CD4-positive, CD25-positive, alpha-beta regulatory T cell (primary cell): ENCODE results near the gene ZNF710. TPM values are rescaled to one million over a fixed set of nuclear protein-coding genes. Genes with fewer than 3 reads are reported as not detected.

Source experiments
- ATAC-seq, 2 donors: fragments of 150-1000 bp; cut with Tn5 transposase; one replicate each; pipeline ENCODE4 v1.10.0; 2021; ENCODE audit warnings: low read depth in 2 of 2, moderate number of reproducible peaks in 2 of 2, moderate library complexity in 1 of 2
- DNase-seq, 3 donors: peaks; one replicate each; pipeline versions ENCODE4 v3.0.0 to v3.0.0-alpha.2; 2012 to 2022; ENCODE audit warnings: mixed read lengths in 1 of 3
- H3K27ac ChIP-seq: one replicate; pipeline ENCODE4 v1.7.0; 2013; ENCODE audit warnings: mild to moderate bottlenecking, low read length; ENCODE audit not compliant: insufficient read depth, poor library complexity, severe bottlenecking
- H3K27me3 ChIP-seq: one replicate; pipeline ENCODE4 v1.7.0; 2013; ENCODE audit warnings: low read length; ENCODE audit not compliant: control insufficient read depth, insufficient read depth
- H3K36me3 ChIP-seq: one replicate; pipeline ENCODE4 v1.7.0; 2013; ENCODE audit warnings: mild to moderate bottlenecking, low read length, moderate library complexity; ENCODE audit not compliant: control insufficient read depth, insufficient read depth
- H3K4me1 ChIP-seq: 2 replicates; pipeline ENCODE4 v1.7.0; 2013; ENCODE audit warnings: mild to moderate bottlenecking, low read length; ENCODE audit not compliant: insufficient read depth, control insufficient read depth, poor library complexity, severe bottlenecking
- H3K4me3 ChIP-seq: one replicate; pipeline ENCODE4 v1.7.0; 2013; ENCODE audit warnings: low read depth, mild to moderate bottlenecking, low read length, moderate library complexity
- H3K9me3 ChIP-seq, 2 experiments: 1 replicate in 1 of 2; 2 replicates in 1 of 2; pipeline ENCODE4 v1.7.0; 2013; ENCODE audit warnings: low read length in 2 of 2, mild to moderate bottlenecking in 1 of 2, moderate library complexity in 1 of 2; ENCODE audit not compliant: control insufficient read depth in 2 of 2
- H3K27ac Mint-ChIP-seq, 3 donors: one replicate each; pipeline ENCODE4 v1.8.0; 2020 to 2022; ENCODE audit warnings: mild to moderate bottlenecking in 3 of 3, mixed read lengths in 3 of 3, moderate library complexity in 2 of 3
- H3K27me3 Mint-ChIP-seq: one replicate; pipeline ENCODE4 v1.8.0; 2022; ENCODE audit warnings: mild to moderate bottlenecking, mixed read lengths
- H3K36me3 Mint-ChIP-seq: one replicate; pipeline ENCODE4 v1.8.0; 2020; ENCODE audit warnings: mixed read lengths
- H3K4me1 Mint-ChIP-seq, 4 donors: one replicate each; pipeline ENCODE4 v1.8.0; 2020 to 2022; ENCODE audit warnings: mixed read lengths in 4 of 4, mild to moderate bottlenecking in 1 of 4
- H3K4me3 Mint-ChIP-seq, 4 donors: one replicate each; pipeline ENCODE4 v1.8.0; 2020 to 2022; ENCODE audit warnings: mild to moderate bottlenecking in 4 of 4, mixed read lengths in 4 of 4, moderate library complexity in 3 of 4
- H3K9me3 Mint-ChIP-seq, 7 donors: one replicate each; pipeline ENCODE4 v1.8.0; 2020 to 2022; ENCODE audit warnings: mixed read lengths in 7 of 7, mild to moderate bottlenecking in 3 of 7, moderate library complexity in 2 of 7
- polyA plus RNA-seq, 4 donors: library from polyadenylated mRNA; unstranded; fragments of 300-500 nt; fragmentation: Illumina TruSeq; gene quantifications; one replicate each; pipeline ENCODE4 v1.2.3, GENCODE V29; 2021
- total RNA-seq: library from RNA; stranded (reverse); gene quantifications from one replicate; pipeline ENCODE4 v1.2.3, GENCODE V29; 2022

ZNF710 gene
- total and polyA plus RNA-seq, 5 donors from 2014 or later: 0.88 to 16.3 (median 2.1) TPM

DNA sequence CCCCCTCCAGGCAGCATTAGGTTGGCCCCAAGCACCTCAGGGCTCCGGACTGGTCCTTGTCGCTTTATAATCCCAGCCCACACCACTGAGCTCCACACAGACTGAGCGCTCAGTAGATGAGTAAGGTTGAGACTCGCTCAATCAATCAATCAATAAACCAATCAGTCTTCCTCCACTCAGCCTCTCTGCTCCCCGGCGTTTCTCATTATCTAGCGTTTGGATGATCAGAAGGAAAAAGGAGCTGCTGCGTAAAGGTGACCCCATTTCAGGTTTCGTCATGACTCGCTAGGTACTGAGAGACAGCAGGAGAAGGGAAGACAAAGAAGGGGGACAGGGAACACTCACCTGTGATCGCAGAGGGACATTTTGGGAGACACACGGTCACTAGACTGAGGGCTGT, 41.2 kb downstream of the ZNF710 start:
- Mint-ChIP-seq H3K4me1 (peaks cover 7 to 54% (median 24%) of the 10 kb centered on the region in 4 donors), H3K4me3 (no peak overlapping the region), H3K27ac (peak overlapping the region in 1 of 3 donors; percentile 44), H3K36me3 (peaks cover 4% of the 10 kb centered on the region), H3K9me3 (peaks cover 0 to 1% (median 0%) of the 10 kb centered on the region in 7 donors), H3K27me3 (no peaks in the 10 kb centered on the region)
- no peaks in the 10 kb centered on the region for H3K36me3 ChIP-seq
- ATAC-seq (no peak), DNase-seq (no peak)
- H3K9me3 ChIP-seq: no peaks in the 10 kb centered on the region
- H3K4me3 ChIP-seq: no peak overlapping the region
- H3K27ac ChIP-seq: no peak overlapping the region
- peaks cover 9% of the 10 kb centered on the region for H3K4me1 ChIP-seq
- no peaks in the 10 kb centered on the region for H3K27me3 ChIP-seq

DNA sequence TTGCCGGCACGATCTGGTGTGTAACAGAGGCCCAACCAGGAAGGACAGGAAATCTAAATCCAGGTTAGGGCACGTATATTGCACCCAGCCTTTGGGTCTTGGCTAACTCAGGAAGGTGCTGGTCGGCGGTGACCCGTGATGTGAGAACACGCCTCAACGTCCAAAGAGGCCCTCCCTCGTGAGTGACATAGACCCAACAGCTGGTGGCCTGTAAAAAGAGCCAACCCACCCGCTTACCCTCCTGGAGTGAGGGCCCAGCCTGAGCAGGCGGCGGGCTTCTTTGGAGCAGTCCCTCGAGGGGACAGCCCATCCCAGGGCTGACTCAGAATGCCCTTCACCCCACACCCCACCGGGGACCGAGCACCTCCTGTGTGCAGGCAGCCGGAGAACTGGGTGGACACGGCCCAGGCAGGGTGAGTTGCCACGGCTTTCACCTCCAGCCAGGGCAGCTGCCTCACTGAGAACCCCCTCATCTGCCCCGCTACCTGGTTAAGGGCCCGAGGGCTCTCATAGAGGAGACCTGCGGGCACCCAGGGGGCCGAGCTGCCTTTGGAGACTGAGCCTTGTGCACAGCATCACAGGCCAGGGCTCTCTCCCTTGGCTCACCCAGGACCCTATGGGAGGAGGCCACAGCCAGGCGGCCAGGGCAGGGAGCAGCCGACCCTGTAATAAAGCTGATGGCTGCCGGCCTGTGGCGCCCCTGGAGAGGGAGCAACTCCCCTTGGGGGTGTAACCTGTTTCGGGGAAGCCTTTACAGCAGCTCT, 41.8 kb downstream of the ZNF710 start:
- Mint-ChIP-seq H3K36me3 (peaks cover 4% of the 10 kb centered on the region), H3K27me3 (no peaks in the 10 kb centered on the region), H3K9me3 (peaks cover 0 to 1% (median 0%) of the 10 kb centered on the region in 7 donors), H3K4me1 (peaks cover 7 to 48% (median 20%) of the 10 kb centered on the region in 4 donors), H3K27ac (peak overlapping the region in 1 of 3 donors; percentile 44), H3K4me3 (no peak overlapping the region)
- Histone ChIP-seq H3K36me3 (no peaks in the 10 kb centered on the region), H3K9me3 (no peaks in the 10 kb centered on the region), H3K4me1 (peaks cover 3% of the 10 kb centered on the region), H3K27me3 (no peaks in the 10 kb centered on the region), H3K4me3 (no peak overlapping the region), H3K27ac (no peak overlapping the region)
- ATAC-seq (no peak), DNase-seq (no peak)

DNA sequence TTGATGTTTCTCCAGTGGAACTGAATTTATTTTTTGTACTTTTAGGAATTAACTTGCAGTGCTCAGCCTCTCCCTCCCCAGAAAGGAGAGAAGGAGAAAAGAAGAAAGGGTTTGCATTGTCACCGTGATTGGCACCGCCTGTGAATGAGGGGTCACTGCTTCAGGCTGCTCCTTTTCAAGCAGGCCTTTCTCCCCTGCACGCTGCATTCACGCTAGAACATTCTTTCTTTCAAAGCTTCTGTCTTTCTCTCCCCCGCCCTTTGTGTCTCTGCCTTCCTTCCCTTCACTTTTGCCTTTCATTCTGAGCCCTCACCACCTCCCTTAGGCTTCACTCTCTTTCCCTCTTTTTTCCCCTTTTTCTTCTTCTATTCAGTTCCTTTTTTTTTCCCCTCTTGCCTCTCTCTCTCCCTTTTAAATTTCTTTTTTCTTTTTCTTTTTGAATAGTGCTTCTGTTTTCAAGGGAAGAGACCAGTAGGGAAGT, 42.4 kb downstream of the ZNF710 start:
- no peaks in the 10 kb centered on the region for H3K36me3 ChIP-seq
- no peak overlapping the region for H3K4me3 ChIP-seq
- H3K4me1 ChIP-seq: no peaks in the 10 kb centered on the region
- H3K36me3 Mint-ChIP-seq: peaks cover 4% of the 10 kb centered on the region
- no peaks in the 10 kb centered on the region for H3K27me3 ChIP-seq
- no peak overlapping the region for H3K27ac ChIP-seq
- H3K9me3 ChIP-seq: no peaks in the 10 kb centered on the region
- H3K9me3 Mint-ChIP-seq: peaks cover 0 to 1% (median 0%) of the 10 kb centered on the region in 7 donors
- H3K4me3 Mint-ChIP-seq: peak overlapping the region in 1 of 4 donors; percentile 8
- H3K27me3 Mint-ChIP-seq: no peaks in the 10 kb centered on the region
- H3K4me1 Mint-ChIP-seq: peaks cover under 1 to 42% (median 13%) of the 10 kb centered on the region in 4 donors
- ATAC-seq: no peak
- DNase-seq: no peak
- H3K27ac Mint-ChIP-seq: no peak overlapping the region

DNA sequence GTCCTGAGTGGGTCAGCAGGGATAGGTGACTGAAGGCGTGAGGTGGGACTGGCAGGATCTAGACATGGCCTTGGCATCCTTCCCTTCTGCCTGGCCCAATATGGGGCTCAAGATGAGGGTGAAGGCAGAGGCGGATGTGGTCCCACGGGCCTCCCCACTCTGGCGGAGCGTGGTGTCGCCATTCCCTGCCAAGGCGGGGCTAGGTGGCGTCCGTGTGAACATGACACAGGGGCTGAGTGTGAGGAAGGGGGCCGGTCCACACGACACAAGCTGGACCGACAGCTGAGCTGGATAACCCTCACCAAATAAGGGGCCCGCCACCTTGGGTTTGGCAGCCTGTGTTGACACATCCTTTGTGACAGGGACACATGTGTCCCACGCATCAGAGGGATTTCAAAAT, 43.1 kb downstream of the ZNF710 start:
- ATAC-seq: no peak
- peak overlapping the region in 1 of 4 donors; percentile 38 for H3K4me3 Mint-ChIP-seq
- H3K27me3 Mint-ChIP-seq: no peaks in the 10 kb centered on the region
- no peak overlapping the region for H3K27ac Mint-ChIP-seq
- no peaks in the 10 kb centered on the region for H3K4me1 ChIP-seq
- peaks cover 0 to 1% (median 0%) of the 10 kb centered on the region in 7 donors for H3K9me3 Mint-ChIP-seq
- no peaks in the 10 kb centered on the region for H3K9me3 ChIP-seq
- H3K36me3 Mint-ChIP-seq: peaks cover 4% of the 10 kb centered on the region
- H3K27me3 ChIP-seq: no peaks in the 10 kb centered on the region
- H3K4me1 Mint-ChIP-seq: peaks cover 0 to 42% (median 13%) of the 10 kb centered on the region in 4 donors
- no peak overlapping the region for H3K27ac ChIP-seq
- no peak for DNase-seq
- no peak overlapping the region for H3K4me3 ChIP-seq
- H3K36me3 ChIP-seq: no peaks in the 10 kb centered on the region

DNA sequence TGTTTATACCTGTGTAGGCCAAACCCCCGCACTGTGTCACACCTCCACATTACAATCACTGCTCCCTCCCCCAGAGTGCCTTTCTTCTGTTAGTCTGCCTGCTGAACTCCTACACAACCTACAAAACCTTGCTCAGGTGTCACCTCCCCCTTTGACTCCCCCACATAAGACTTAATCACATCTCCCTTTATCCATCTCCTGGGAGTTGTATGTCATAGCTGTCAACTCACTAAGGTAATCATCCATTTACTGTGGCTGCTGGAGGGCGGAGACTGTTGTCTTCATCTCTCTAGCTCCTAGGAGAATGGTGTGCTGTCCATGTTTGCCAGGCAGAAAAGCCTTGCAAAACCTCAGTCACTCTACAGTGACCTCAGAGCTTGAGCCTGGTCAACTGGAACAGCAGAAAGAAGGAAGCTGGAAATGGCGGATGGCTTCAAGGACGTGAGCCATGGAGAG, 43.8 kb downstream of the ZNF710 start:
- Histone ChIP-seq H3K27ac (no peak overlapping the region), H3K36me3 (no peaks in the 10 kb centered on the region), H3K4me1 (no peaks in the 10 kb centered on the region), H3K4me3 (no peak overlapping the region), H3K27me3 (no peaks in the 10 kb centered on the region), H3K9me3 (no peaks in the 10 kb centered on the region)
- Mint-ChIP-seq H3K27me3 (no peaks in the 10 kb centered on the region), H3K36me3 (peaks cover 7% of the 10 kb centered on the region), H3K4me3 (no peak overlapping the region), H3K4me1 (peaks cover 0 to 37% (median 15%) of the 10 kb centered on the region in 4 donors), H3K9me3 (peaks cover 0 to 1% (median 0%) of the 10 kb centered on the region in 7 donors), H3K27ac (peak overlapping the region; percentile 39 to 56 (median 42))
- DNase-seq: no peak
- no peak for ATAC-seq

DNA sequence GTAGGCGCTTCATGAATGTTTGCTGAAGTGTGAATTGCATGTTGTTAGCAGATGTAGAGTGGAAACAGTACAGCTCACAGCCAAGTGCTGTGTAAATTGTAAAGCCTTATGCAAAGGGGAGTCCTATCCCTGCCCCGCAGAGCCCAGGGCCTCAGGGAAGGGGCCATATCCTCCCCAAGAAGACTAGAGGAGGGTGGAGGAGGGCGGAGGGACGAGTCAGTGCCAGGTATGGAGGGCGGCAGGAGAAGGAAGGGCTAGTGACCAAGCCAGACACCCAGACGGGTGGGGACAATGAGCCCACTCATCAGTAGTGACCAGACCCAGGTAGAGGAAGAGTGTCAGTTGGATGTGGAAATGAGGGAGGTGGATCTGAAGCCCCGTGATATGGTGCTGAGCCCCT, 45.2 kb downstream of the ZNF710 start:
- no peaks in the 10 kb centered on the region for H3K27me3 Mint-ChIP-seq
- no peaks in the 10 kb centered on the region for H3K9me3 ChIP-seq
- ATAC-seq: no peak
- no peaks in the 10 kb centered on the region for H3K36me3 ChIP-seq
- peaks cover 0 to 1% (median 0%) of the 10 kb centered on the region in 7 donors for H3K9me3 Mint-ChIP-seq
- H3K4me3 ChIP-seq: no peak overlapping the region
- no peaks in the 10 kb centered on the region for H3K4me1 ChIP-seq
- peaks cover 0 to 32% (median 15%) of the 10 kb centered on the region in 4 donors for H3K4me1 Mint-ChIP-seq
- no peaks in the 10 kb centered on the region for H3K27me3 ChIP-seq
- H3K27ac ChIP-seq: no peak overlapping the region
- H3K36me3 Mint-ChIP-seq: peaks cover 10% of the 10 kb centered on the region
- DNase-seq: no peak
- peak overlapping the region; percentile 26 to 92 (median 46) for H3K27ac Mint-ChIP-seq
- H3K4me3 Mint-ChIP-seq: no peak overlapping the region

DNA sequence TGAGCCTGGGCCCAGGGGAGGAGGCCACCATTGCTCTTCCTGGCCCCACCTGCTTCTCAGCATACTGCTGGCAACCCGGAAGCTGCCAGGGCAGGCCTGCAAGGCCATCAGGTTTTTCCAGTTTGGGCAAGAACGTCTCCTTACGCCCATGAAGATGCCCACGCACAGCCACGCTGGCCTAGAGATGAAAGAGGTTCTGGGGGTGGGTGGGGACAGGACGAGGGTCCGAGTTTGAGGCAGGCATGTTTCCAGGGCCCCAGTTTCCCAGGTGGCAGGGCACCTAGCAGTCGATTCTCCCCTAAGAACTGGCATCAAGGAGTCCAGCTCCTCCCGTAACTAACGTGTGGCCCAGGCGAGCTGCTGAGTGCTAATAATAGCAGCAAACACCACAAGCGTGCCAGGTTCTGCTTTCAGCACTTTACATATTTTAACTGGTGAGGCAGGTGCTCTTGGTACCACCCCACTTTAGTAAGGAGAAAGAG, 45.8 kb downstream of the ZNF710 start:
- ATAC-seq (no peak), DNase-seq (no peak)
- H3K36me3 Mint-ChIP-seq: peaks cover 10% of the 10 kb centered on the region

More for the DNA sequence above, 45.8 kb downstream of the ZNF710 start:
- H3K4me3 ChIP-seq: no peak overlapping the region
- Mint-ChIP-seq H3K4me3 (no peak overlapping the region), H3K27ac (peak overlapping the region in 2 of 3 donors; percentile 23 to 26), H3K27me3 (no peaks in the 10 kb centered on the region), H3K9me3 (peaks cover 0 to 1% (median 0%) of the 10 kb centered on the region in 7 donors), H3K4me1 (peaks cover 0 to 32% (median 14%) of the 10 kb centered on the region in 4 donors)
- no peaks in the 10 kb centered on the region for H3K9me3 ChIP-seq
- no peaks in the 10 kb centered on the region for H3K27me3 ChIP-seq
- no peak overlapping the region for H3K27ac ChIP-seq
- H3K4me1 ChIP-seq: no peaks in the 10 kb centered on the region
- no peaks in the 10 kb centered on the region for H3K36me3 ChIP-seq
